Lung (tissue), 12 donors: ENCODE measurements around the gene RPL12. TPM values are rescaled to one million over a fixed set of nuclear protein-coding genes. Genes with fewer than 3 reads are reported as not detected.

Experiments used
- ATAC-seq: fragments of 200-7000 bp; cut with Tn5 transposase; one replicate; pipeline ENCODE4 v1.9.1; 2020; ENCODE audit warnings: moderate number of reproducible peaks; ENCODE audit not compliant: insufficient read depth, low FRiP score
- DNase-seq, 3 donors: peaks; one replicate each; pipeline ENCODE4 v3.0.0-alpha.2; 2013 to 2017
- H3K27ac ChIP-seq, 2 donors: one replicate each; pipeline ENCODE4 v1.5.1; 2013; ENCODE audit warnings: mild to moderate bottlenecking in 2 of 2, moderate library complexity in 2 of 2, control low read depth in 1 of 2, inconsistent platforms in 1 of 2, low read depth in 1 of 2, low read length in 1 of 2
- H3K27me3 ChIP-seq, 3 donors: one replicate each; pipeline ENCODE4 v1.5.1; 2013; ENCODE audit warnings: low read length in 2 of 3; ENCODE audit not compliant: control insufficient read depth in 3 of 3, insufficient read depth in 3 of 3
- H3K36me3 ChIP-seq, 4 donors: one replicate each; pipeline ENCODE4 v1.5.1; 2013; ENCODE audit warnings: low read length in 4 of 4, mild to moderate bottlenecking in 1 of 4, moderate library complexity in 1 of 4; ENCODE audit not compliant: control insufficient read depth in 4 of 4, insufficient read depth in 4 of 4
- H3K4me1 ChIP-seq, 5 donors: one replicate each; pipeline ENCODE4 v1.5.1; 2013; ENCODE audit warnings: low read length in 5 of 5, mild to moderate bottlenecking in 2 of 5, moderate library complexity in 1 of 5; ENCODE audit not compliant: control insufficient read depth in 5 of 5, insufficient read depth in 5 of 5
- H3K4me3 ChIP-seq: one replicate; pipeline ENCODE4 v1.5.1; 2013; ENCODE audit warnings: mild to moderate bottlenecking, control low read depth, moderate library complexity
- H3K9ac ChIP-seq, 2 donors: one replicate each; pipeline ENCODE4 v1.5.1; 2013; ENCODE audit warnings: low read length in 2 of 2, control low read depth in 1 of 2; ENCODE audit not compliant: insufficient read depth in 1 of 2
- H3K9me3 ChIP-seq, 4 donors: one replicate each; pipeline ENCODE4 v1.5.1; 2013; ENCODE audit warnings: low read length in 3 of 4, mild to moderate bottlenecking in 1 of 4, moderate library complexity in 1 of 4; ENCODE audit not compliant: control insufficient read depth in 4 of 4, insufficient read depth in 3 of 4
- CTCF ChIP-seq: IDR thresholded peaks from 2 replicates; pipeline ENCODE4 v1.5.1; 2012; ENCODE audit warnings: mild to moderate bottlenecking; ENCODE audit errors: control extremely low read depth, extremely low read depth
- WGBS, 2 donors: extraction: QIAGEN DNeasy Blood & Tissue Kit; methylation state at CpG; one replicate each; pipeline ENCODE4 v1.1.7; 2013; 5-methylcytosine and 5-hydroxymethylcytosine counted together
- polyA plus RNA-seq, 2 donors: library from polyadenylated mRNA; stranded (reverse); fragments of 200-250 nt; gene quantifications; one replicate each; pipeline ENCODE4 v1.2.1, GENCODE V29; 2013
- total RNA-seq, 2 donors: library from RNA; depleted of rRNA in 1 of 2; stranded (reverse); fragments of >200 nt in 1 of 2; gene quantifications; one replicate each; pipeline ENCODE4 v1.2.1, GENCODE V29; 2014 to 2021
- donor health status: control.
- donor health status: control.
- donor health status: Bipolar disorder and iron deficiency.
- donor health status: healthy.
- donor health status: DM: yes; HTN: yes; CAD: no.

The RPL12 gene
- total and polyA plus RNA-seq, 4 donors = 768 to 5,137 (median 1,584) TPM

DNA sequence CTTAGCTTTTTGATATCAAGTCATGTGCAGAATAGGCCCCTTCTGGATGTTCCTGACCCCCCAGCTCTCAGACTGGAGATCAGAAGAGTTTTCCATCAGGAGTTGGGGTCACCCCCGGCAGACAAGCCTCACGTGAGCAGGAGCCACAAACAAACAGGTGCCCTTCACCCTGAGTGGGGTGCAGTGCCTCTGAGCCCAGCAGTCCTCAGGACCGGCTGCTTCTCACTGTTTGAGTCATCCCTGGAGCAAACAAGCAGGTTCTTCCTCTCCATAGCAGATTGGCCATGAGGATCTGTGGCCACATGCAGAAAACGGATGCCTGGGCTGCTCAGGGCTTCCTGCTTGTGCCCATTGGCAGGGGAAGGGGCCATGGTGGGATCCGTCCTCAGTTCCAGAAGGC, 47.1 kb upstream of the RPL12 start:
- H3K9me3 ChIP-seq = no peaks in the 10 kb centered on the region
- H3K4me1 ChIP-seq = peaks cover 0 to 3% (median 0%) of the 10 kb centered on the region in 5 donors
- ATAC-seq = no peak
- DNase-seq = no peak
- no peak overlapping the region for H3K9ac ChIP-seq
- H3K36me3 ChIP-seq = peaks cover 0 to 39% (median 15%) of the 10 kb centered on the region in 4 donors
- 87 to 90% methylated on average over 5 of the region's 5 CpGs for WGBS, 2 donors
- no peaks in the 10 kb centered on the region for H3K27me3 ChIP-seq
- H3K27ac ChIP-seq = no peak overlapping the region
- no peak for TF ChIP-seq CTCF
- H3K4me3 ChIP-seq = no peak overlapping the region

- Histone ChIP-seq H3K9me3 (no peaks in the 10 kb centered on the region), H3K9ac (no peak overlapping the region), H3K27ac (no peak overlapping the region), H3K27me3 (no peaks in the 10 kb centered on the region), H3K36me3 (peaks cover 0 to 35% (median 15%) of the 10 kb centered on the region in 4 donors), H3K4me3 (no peak overlapping the region), H3K4me1 (peaks cover 0 to 3% (median 0%) of the 10 kb centered on the region in 5 donors)
- 93 to 97% methylated on average over 13 of the region's 13 CpGs for WGBS, 2 donors
- ATAC-seq (no peak), DNase-seq (no peak)
- TF ChIP-seq CTCF = no peak
Observed at GRCh38 chr9:127497656-127498290, 46.6 kb upstream of the RPL12 start.

DNA sequence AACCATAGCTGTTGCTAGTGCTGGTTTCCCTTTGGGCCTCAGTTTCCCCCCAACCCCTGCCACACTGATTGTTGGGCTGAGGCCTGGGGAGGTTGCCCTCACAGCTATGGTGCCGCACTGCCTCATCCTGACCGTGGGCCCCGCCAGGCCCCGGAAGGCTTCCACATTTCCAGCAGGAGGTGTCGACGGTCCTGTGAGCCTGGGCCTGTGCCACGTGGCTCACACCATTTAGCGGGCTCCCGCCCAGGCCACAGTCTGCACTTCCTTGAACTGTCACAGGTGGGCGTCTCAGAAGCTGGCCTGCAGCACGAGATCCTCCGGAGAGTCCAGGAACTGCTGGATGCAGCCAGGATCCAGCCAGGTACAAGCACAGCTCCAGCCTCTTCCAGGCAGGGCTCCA, 45.8 kb upstream of the RPL12 start:
- Histone ChIP-seq H3K36me3 (peaks cover 0 to 40% (median 15%) of the 10 kb centered on the region in 4 donors), H3K27me3 (no peaks in the 10 kb centered on the region), H3K4me3 (no peak overlapping the region), H3K27ac (no peak overlapping the region), H3K4me1 (peaks cover 0 to 3% (median 0%) of the 10 kb centered on the region in 5 donors), H3K9me3 (no peaks in the 10 kb centered on the region), H3K9ac (no peak overlapping the region)
- ATAC-seq (no peak), DNase-seq (no peak)
- 92 to 94% methylated on average over 12 of the region's 12 CpGs for WGBS, 2 donors
- no peak for TF ChIP-seq CTCF
